Endothelial cell of umbilical vein (primary cell): Measurements from ENCODE around the gene MYDGF. TPM values are rescaled to one million over a fixed set of nuclear protein-coding genes. Genes with fewer than 3 reads are reported as not detected.

ENCODE experiments used
- BruUV-seq: library from RNA; stranded (reverse); fragments of 400-500 nt; replicated peaks from 2 replicates; lab custom pipeline; 2021; lab: Mats Ljungman, UMichigan
- CTCF ChIA-PET: fragments of 300-600, 350-600 bp; sonication (Branson Sonifier 250); formaldehyde crosslinking; loops from one replicate; lab custom pipeline; 2021; ENCODE audit warnings: antibody characterized with exemption, inconsistent platforms; lab: Charles Lee
- POLR2A ChIA-PET: fragments of 300-600, 350-600 bp; sonication (Branson Sonifier 250); formaldehyde crosslinking; loops from one replicate; lab custom pipeline; 2021; ENCODE audit warnings: antibody characterized with exemption, inconsistent platforms; lab: Charles Lee
- DNase-seq: peaks from one replicate; pipeline ENCODE4 v3.0.0-alpha.2; 2011; ENCODE audit warnings: low read depth, low spot score
- FAIRE-seq: peaks from 2 replicates; lab custom pipeline; 2011; peaks lifted over from hg19 to GRCh38; lab: Jason Lieb, UNC
- H2AFZ ChIP-seq: 2 replicates; pipeline ENCODE4 v1.6.0; 2012; ENCODE audit warnings: low read depth, low read length, control low read depth, inconsistent platforms
- H3K27ac ChIP-seq: 2 replicates; pipeline ENCODE4 v1.5.1; 2011; ENCODE audit warnings: low read depth, mild to moderate bottlenecking, control low read depth, low read length, moderate library complexity; ENCODE audit not compliant: insufficient read depth
- H3K27me3 ChIP-seq, 2 experiments: 2 replicates each; pipeline versions ENCODE4 v1.6.0 to v1.6.1; 2011; ENCODE audit warnings: low read length in 2 of 2, mixed read lengths in 1 of 2; ENCODE audit not compliant: control insufficient read depth in 2 of 2, insufficient read depth in 2 of 2
- H3K36me3 ChIP-seq, 2 experiments: 2 replicates in 1 of 2; 3 replicates in 1 of 2; pipeline ENCODE4 v1.5.1; 2011; ENCODE audit warnings: low read length in 2 of 2, mild to moderate bottlenecking in 1 of 2, moderate library complexity in 1 of 2; ENCODE audit not compliant: control insufficient read depth in 2 of 2, insufficient read depth in 2 of 2; ENCODE audit errors: extremely low read depth in 1 of 2
- H3K4me1 ChIP-seq: 3 replicates; pipeline ENCODE4 v1.5.1; 2011; ENCODE audit warnings: mild to moderate bottlenecking, low read length; ENCODE audit not compliant: control insufficient read depth, insufficient read depth; ENCODE audit errors: extremely low read depth
- H3K4me2 ChIP-seq: 2 replicates; pipeline ENCODE4 v1.6.1; 2011; ENCODE audit warnings: low read length, control low read depth, mixed read lengths; ENCODE audit not compliant: insufficient read depth
- H3K4me3 ChIP-seq, 3 experiments: fragments of 200-600 bp in 1 of 3; sonication (generic), shearing (Covaris generic) in 1 of 3; replicated peaks in 1 of 3; 2 replicates each; pipeline ENCODE4 v1.5.1; 2011 to 2016; ENCODE audit warnings: control low read depth in 3 of 3, low read length in 3 of 3, mild to moderate bottlenecking in 2 of 3, inconsistent platforms in 1 of 3, low read depth in 1 of 3, moderate library complexity in 1 of 3; ENCODE audit not compliant: insufficient read depth in 1 of 3
- H3K79me2 ChIP-seq: 2 replicates; pipeline ENCODE4 v1.6.0; 2012; ENCODE audit warnings: low read length, inconsistent platforms; ENCODE audit not compliant: control insufficient read depth, insufficient read depth
- H3K9ac ChIP-seq: replicated peaks from 2 replicates; pipeline ENCODE3; 2011; ENCODE audit warnings: low read length, control low read depth; ENCODE audit not compliant: insufficient read depth; ENCODE audit errors: extremely low read depth
- H3K9me1 ChIP-seq: replicated peaks from 3 replicates; pipeline ENCODE4 v1.6.0; 2011; ENCODE audit warnings: mild to moderate bottlenecking, low read length; ENCODE audit not compliant: control insufficient read depth, insufficient read depth; ENCODE audit errors: extremely low read depth
- H3K9me3 ChIP-seq: replicated peaks from 2 replicates; pipeline ENCODE4 v1.5.1; 2012; ENCODE audit warnings: low read length, inconsistent platforms; ENCODE audit not compliant: control insufficient read depth, insufficient read depth
- H4K20me1 ChIP-seq: replicated peaks from 2 replicates; pipeline ENCODE3; 2011; ENCODE audit warnings: mild to moderate bottlenecking, low read length; ENCODE audit not compliant: control insufficient read depth, insufficient read depth; ENCODE audit errors: extremely low read depth
- EZH2 ChIP-seq: IDR thresholded peaks from 2 replicates; pipeline ENCODE4 v1.6.1; 2012; ENCODE audit warnings: borderline replicate concordance, low read depth, mild to moderate bottlenecking, moderate library complexity, low read length, inconsistent platforms; ENCODE audit not compliant: severe bottlenecking
- FOS ChIP-seq: IDR thresholded peaks from 2 replicates; pipeline ENCODE4 v1.6.1; 2011; ENCODE audit warnings: mild to moderate bottlenecking, low read length, moderate library complexity, borderline replicate concordance; ENCODE audit not compliant: insufficient read depth
- GATA2 ChIP-seq: IDR thresholded peaks from 2 replicates; pipeline ENCODE4 v1.7.0; 2011; ENCODE audit warnings: low read depth, mild to moderate bottlenecking, moderate library complexity, mixed read lengths, low read length; ENCODE audit not compliant: insufficient read length, insufficient read depth
- MYC ChIP-seq: IDR thresholded peaks from one replicate; pipeline ENCODE4 v1.6.1; 2011; ENCODE audit warnings: mild to moderate bottlenecking, low read depth, low read length
- POLR2A ChIP-seq: IDR thresholded peaks from 2 replicates; pipeline ENCODE4 v1.6.1; 2012; ENCODE audit warnings: low read depth, mild to moderate bottlenecking, control low read depth, low read length
- POLR2AphosphoS5 ChIP-seq: IDR thresholded peaks from 2 replicates; pipeline ENCODE4 v1.6.1; 2012; ENCODE audit warnings: low read depth, mild to moderate bottlenecking, control low read depth, low read length, moderate library complexity; ENCODE audit not compliant: insufficient read depth
- dilution Hi-C: fragments of 300-500 bp; cut with MboI; formaldehyde crosslinking; loops from one replicate; pipeline ENCODE4 v1.15.0; 2019; ENCODE audit warnings: low sequenced_read_pairs; ENCODE audit not compliant: extremely low pct_ligation_motif_present
- intact Hi-C: fragments of 100-400 bp; cut with micrococcal nuclease; formaldehyde crosslinking; loops from one replicate; pipeline ENCODE4 v1.10.0; 2022
- polyA plus RNA-seq, 4 experiments: library from polyadenylated mRNA; depleted of rRNA in 3 of 4; stranded (reverse) in 3 of 4; unstranded in 1 of 4; fragments of >200 nt; gene quantifications; 2 replicates each; pipeline versions ENCODE4 v1.2.1 to v1.2.3, GENCODE V29; 2011 to 2012; ENCODE audit warnings: missing spikeins in 1 of 4
- total RNA-seq: library from RNA; stranded (reverse); gene quantifications from 2 replicates; pipeline ENCODE4 v1.2.3, GENCODE V29; 2021
- TF ChIP-seq, protein P1 (sequence below): IDR thresholded peaks from 2 replicates; pipeline ENCODE4 v1.6.1; 2011; ENCODE audit not compliant: insufficient read depth, insufficient read length
- TF ChIP-seq, protein P2 (sequence below), 2 donors: IDR thresholded peaks; 1 replicate in 1 of 2; 2 replicates in 1 of 2; pipeline ENCODE4 v1.5.1; 2011; ENCODE audit warnings: low read length in 2 of 2, mild to moderate bottlenecking in 2 of 2, moderate library complexity in 2 of 2, control low read depth in 1 of 2, inconsistent platforms in 1 of 2, low read depth in 1 of 2; ENCODE audit not compliant: insufficient read depth in 1 of 2; ENCODE audit errors: extremely low read depth in 1 of 2

The MYDGF gene
- total and polyA plus RNA-seq, 2 donors (not counting 3 experiments of a cell fraction or from before 2014, with no cell fraction given): 191 to 337 TPM

DNA sequence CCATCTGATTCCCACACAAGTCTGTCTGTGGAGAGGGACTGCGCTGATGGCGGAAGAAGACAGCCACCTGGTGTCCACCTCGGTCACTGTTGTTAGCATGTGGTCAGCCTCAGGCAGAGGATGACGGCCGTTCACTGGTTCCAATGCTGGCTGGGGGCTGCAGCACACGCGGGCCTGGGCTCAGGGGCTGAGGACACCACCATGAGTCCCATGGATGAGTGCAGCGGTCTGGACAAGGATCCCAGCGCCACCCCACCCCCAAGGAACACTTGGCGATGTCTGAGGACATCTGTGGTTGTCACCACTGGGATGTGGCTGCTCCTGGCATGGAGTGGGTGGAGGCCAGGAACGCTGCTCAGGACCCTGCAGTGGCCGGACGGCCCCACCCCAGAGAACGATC, 42.6 kb upstream of the MYDGF start:
- intact Hi-C loops: loop anchor here (1.0 to 5.0 kb wide), 2 partner anchors 12 to 40 kb away; partner anchors contain the start of gene MYDGF
- no peaks in the 10 kb centered on the region for H3K27me3 ChIP-seq
- DNase-seq: no peak
- no peaks in the 10 kb centered on the region for H4K20me1 ChIP-seq
- CTCF ChIA-PET: interaction anchor here (1.0 to 1.5 kb wide), 4 partner anchors 10 to 78 kb away, joined by 4 to 9 read pairs (median 8); partner anchors contain the start of gene DPP9
- no peak overlapping the region for H3K4me3 ChIP-seq
- no TSS peak for BruUV-seq
- POLR2A ChIA-PET: interaction anchor here (0.5 kb wide), 1 partner anchor 755 kb away, joined by 4 read pairs; no protein-coding TSS in a partner anchor
- H3K9ac ChIP-seq: no peak overlapping the region
- no peaks in the 10 kb centered on the region for H3K9me3 ChIP-seq
- H3K4me2 ChIP-seq: no peak overlapping the region
- peaks cover 16 to 43% of the 10 kb centered on the region in 2 experiments for H3K36me3 ChIP-seq
- peaks cover 24% of the 10 kb centered on the region for H3K79me2 ChIP-seq
- H2AFZ ChIP-seq: no peak overlapping the region
- peaks cover 31% of the 10 kb centered on the region for H3K4me1 ChIP-seq
- peak overlapping the region; percentile 69 for H3K27ac ChIP-seq
- dilution Hi-C loops: no loop called here
- TF ChIP-seq GATA2 (no peak), POLR2A (no peak), FOS (no peak), POLR2AphosphoS5 (no peak), EZH2 (no peak), MYC (no peak)
- TF ChIP-seq, protein P1, sequence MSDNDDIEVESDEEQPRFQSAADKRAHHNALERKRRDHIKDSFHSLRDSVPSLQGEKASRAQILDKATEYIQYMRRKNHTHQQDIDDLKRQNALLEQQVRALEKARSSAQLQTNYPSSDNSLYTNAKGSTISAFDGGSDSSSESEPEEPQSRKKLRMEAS: no peak
- TF ChIP-seq, protein P2, sequence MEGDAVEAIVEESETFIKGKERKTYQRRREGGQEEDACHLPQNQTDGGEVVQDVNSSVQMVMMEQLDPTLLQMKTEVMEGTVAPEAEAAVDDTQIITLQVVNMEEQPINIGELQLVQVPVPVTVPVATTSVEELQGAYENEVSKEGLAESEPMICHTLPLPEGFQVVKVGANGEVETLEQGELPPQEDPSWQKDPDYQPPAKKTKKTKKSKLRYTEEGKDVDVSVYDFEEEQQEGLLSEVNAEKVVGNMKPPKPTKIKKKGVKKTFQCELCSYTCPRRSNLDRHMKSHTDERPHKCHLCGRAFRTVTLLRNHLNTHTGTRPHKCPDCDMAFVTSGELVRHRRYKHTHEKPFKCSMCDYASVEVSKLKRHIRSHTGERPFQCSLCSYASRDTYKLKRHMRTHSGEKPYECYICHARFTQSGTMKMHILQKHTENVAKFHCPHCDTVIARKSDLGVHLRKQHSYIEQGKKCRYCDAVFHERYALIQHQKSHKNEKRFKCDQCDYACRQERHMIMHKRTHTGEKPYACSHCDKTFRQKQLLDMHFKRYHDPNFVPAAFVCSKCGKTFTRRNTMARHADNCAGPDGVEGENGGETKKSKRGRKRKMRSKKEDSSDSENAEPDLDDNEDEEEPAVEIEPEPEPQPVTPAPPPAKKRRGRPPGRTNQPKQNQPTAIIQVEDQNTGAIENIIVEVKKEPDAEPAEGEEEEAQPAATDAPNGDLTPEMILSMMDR (IDR thresholded peaks at IDR 0.05; ENCODE audit: extremely low read depth in 1 of 2, insufficient read depth in 1 of 2, low read depth in 1 of 2, low read length in 2 of 2): no peak
- no peaks in the 10 kb centered on the region for H3K9me1 ChIP-seq
- FAIRE-seq: no peak
